ENCODE data around the gene STAT5B. TPM values are rescaled to one million over a fixed set of nuclear protein-coding genes. Genes with fewer than 3 reads are reported as not detected.
"Not testable (repeated sequence)": the region's sequence is repeated elsewhere in the genome, so short reads cannot be mapped to it uniquely, and the experiment has no call there.

Gene STAT5B
- polyA plus RNA-seq, 1 donor: 45.6 TPM

DNA sequence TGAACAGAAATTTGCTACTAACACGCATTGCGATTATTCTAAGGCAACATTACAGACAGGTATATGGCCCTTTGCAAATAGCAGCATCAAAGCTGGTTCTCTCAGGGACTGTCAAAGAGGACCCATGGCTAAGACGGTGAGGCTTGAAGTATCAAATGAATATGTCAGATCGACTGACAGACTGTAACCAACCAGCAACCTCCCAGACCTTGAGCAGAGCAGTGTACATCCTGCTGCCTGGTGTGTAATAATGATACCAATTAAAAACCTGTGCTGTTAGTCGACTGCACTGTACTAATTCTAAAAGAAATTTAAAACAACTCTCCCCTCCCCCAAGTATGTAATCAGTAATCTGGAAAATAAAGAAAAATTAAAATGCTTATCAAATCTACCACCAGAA, 46.0 kb downstream of the STAT5B start:
- DNase-seq: no peak

GRCh38 chr17:42227849-42228700, 48.1 kb downstream of the STAT5B start:
- peak; percentile 19 for DNase-seq

DNA sequence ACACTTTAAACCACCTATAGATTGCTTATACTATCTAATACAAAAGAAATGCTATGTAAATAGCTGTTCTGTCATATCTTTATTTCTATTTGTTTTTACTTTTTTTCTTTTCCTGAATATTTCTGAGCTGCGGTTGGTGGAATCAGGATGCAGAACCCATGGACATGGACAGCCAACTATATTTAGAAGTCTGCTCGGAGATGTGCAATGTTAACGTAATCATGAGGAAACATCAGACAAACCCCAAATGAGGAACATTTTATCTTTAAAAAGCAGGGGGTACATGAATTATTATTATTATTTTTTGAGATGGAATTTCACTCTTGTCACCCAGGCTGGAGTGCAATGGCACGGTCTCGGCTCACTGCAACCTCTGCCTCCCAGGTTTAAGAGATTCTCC, 50.5 kb downstream of the STAT5B start:
- DNase-seq: no peak

- DNase-seq: no peak
Observed at GRCh38 chr17:42224651-42225050, 51.5 kb downstream of the STAT5B start.

GRCh38 chr17:42221886-42222745, 54.1 kb downstream of the STAT5B start:
- DNase-seq: peak; percentile 20

- not testable (repeated sequence) for DNase-seq
Observed at GRCh38 chr17:42219280-42219679, 56.9 kb downstream of the STAT5B start.

GRCh38 chr17:42214156-42214555, 62.0 kb downstream of the STAT5B start:
- no peak for DNase-seq

- no peak for DNase-seq
Observed at GRCh38 chr17:42212382-42212781, 63.8 kb downstream of the STAT5B start.

GRCh38 chr17:42211921-42212341, 64.3 kb downstream of the STAT5B start:
- DNase-seq: peak; percentile 47

DNA sequence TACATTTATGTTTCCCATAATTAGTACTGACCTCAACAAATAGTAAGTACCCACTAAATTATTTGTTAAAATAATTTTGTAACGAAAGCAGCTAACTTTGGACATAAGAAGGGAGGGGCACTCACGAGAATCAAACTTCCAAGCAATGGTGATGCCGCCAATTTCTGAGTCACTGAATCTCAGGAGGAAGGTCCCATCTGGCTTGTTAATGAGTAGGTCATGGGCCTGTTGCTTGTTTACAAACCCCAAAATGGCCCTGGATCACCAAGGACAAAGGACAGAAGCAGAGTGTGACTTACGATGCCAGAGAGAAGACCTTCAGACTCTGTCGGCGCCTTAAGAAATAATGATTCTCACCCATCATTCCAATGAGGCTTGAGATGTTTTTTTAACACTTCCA, 66.1 kb downstream of the STAT5B start:
- DNase-seq: no peak

DNA sequence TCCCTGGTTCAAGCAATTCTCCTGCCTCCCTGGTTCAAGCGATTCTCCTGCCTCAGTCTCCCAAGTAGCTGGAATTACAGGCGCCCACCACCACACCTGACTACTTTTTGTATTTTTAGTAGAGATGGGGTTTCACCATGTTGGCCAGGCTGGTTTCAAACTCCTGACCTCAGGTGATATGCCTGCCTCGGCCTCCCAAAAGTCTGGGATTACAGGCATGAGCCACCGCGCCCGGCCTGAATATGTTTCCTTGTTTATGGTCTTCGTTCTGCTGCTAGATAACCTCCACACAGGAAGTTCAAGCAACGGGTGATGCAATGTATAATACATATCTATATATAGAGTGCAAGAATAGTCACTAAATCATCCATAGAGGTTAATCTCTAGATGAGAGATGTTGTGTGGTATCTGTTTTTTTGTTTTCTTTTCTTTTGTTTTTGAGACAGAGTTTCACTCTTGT, 70.0 kb downstream of the STAT5B start:
- not testable (repeated sequence) for DNase-seq

DNA sequence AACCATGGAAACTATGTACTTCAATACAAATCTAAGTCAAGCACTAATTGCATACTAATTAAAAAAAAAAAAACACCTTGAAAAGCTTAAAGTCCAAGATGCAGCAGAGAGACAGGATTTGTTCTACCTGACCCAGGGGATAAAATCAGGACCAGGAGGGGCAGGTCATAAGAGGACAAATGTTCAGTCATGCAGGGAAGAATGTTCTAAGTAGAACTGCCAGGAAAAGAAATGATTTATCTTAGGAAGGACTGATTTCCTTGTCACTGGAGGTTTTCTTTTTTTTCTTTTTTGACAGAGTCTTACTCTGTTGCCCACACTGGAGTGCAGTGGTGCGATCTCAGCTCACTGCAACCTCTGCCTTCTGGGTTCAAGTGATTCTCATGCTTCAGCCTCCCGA, 72.8 kb downstream of the STAT5B start:
- no peak for DNase-seq

DNA sequence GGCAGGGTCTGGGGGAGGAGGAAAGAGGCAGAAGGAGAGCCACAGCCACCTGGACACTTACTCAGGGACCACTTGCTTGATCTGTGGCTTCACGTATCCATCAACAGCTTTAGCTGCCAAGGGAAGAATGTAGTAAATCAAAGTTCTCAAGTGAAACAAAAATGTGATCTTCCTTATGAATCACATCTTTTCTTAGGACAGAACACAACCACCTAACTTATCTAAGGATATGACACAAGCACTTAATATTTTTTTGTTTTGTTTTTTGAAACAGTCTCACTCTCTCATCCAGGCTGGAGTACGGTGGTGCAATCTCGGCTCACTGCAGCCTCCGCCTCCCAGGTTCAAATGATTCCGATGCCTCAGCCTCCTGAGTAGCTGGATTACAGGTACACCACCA, 73.5 kb downstream of the STAT5B start:
- no peak for DNase-seq

- no peak for DNase-seq
Observed at GRCh38 chr17:42202159-42202558, 74.0 kb downstream of the STAT5B start.

- DNase-seq: no peak
Observed at GRCh38 chr17:42201458-42201772, 74.8 kb downstream of the STAT5B start.

GRCh38 chr17:42200706-42201457, 75.3 kb downstream of the STAT5B start:
- no peak for DNase-seq

DNA sequence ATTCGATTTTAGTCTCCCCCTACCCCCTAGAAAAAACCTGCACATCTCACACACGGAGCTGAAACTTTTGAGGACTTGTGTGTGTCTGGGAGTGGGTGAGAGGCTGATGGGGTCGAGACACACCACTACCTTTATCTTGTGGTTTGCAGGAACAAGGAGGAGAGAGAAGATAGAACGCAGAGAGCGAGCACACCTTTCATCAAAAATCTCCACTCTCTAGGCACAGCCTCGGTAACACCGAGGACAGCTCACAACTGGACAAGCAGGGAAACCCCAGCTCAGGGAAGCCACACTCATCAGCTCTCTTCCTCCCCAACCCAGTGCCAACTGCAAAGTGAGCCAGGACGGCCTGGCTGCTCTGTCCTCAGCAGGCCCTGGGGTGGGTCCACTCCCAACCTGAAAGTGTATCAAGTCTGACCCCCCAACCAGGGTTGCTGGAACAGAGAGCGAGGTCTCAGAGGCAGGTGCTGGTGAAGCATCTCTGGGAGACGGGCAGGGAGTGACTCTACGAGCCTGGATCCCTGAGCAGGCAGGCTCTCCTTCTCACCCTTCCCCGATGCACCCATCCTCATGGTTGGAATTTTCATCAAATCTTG, 76.7 kb downstream of the STAT5B start:
- DNase-seq: no peak

DNA sequence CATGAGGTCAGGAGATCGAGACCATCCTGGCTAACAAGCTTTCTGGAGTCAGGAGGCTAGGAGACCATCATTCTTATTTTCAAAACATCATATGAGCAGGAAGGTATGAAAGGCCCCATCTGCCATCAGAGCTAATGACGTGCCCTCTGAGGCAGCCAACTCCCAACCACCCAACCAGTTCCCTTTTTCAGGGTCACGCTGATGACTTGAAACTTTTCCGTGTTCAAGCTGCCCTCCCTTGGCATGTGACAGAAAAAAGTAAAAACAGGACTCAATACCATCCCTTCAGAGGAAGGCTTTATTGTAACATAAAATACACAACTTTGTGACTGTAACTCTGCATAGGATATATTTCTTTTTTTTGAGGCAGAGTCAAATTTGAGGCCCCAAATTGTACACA, 77.3 kb downstream of the STAT5B start:
- peak; percentile 18 for DNase-seq

DNA sequence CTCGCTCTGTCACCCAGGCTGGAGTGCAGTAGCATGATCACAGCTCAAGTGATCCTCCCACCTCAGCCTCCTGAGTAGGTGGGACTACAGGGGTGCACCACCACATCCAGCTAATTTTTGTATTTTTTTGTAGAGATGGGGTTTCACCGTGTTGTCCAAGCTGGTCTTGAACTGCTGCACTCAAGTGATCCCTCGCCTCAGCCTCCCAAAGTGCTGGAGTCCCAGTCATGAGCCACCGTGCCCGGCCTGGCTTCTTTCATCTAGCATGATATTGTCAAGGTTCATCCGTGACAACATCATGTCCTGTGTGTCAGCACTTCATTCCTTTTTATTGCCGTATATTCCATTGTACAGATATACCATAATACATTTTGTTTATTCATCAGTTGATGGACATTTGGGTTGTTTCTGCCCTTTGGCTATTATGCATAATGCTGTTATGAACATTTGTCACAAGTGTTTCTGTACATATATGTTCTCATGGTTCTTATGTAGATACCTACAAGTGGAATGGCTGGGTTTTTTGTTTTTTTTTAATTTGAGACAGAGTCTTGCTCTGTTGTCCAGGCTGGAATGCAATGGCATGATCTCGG, 78.5 kb downstream of the STAT5B start:
- no peak for DNase-seq

GRCh38 chr17:42193969-42194899, 82.0 kb downstream of the STAT5B start, which contains the start of gene GHDC:
GHDC (minus strand) TSS chr17:42194494; CDS start chr17:42193581, 913 bp downstream.
- peak; percentile 84 for DNase-seq

Measured in hindlimb muscle (tissue), 1 donor.